Left kidney (tissue), 8 donors: ENCODE results near the gene ZNF467. TPM values are rescaled to one million over a fixed set of nuclear protein-coding genes. Genes with fewer than 3 reads are reported as not detected.

Experiments used
- DNase-seq: peaks from one replicate; pipeline ENCODE4 v3.0.0-alpha.2; 2013
- long read RNA-seq, 8 donors: transcript quantifications; one replicate each; lab custom pipeline, GENCODE V29; 2026
- polyA plus RNA-seq: library from polyadenylated mRNA; unstranded; fragments of 120-200 nt; gene quantifications from one replicate; pipeline ENCODE4 v1.2.1, GENCODE V29; 2013; ENCODE audit not compliant: insufficient read length

The ZNF467 gene
- polyA plus RNA-seq = 27.8 TPM
- long read RNA-seq, donor 1, transcript ZNF467-201 (5 exons, 2,553 nt) = major isoform, 16 of 18 reads
- long read RNA-seq, donor 1, partial matches to known transcripts = 0 of 18 reads
- long read RNA-seq, donor 1, other reads (novel, unspliced or antisense) = 0 of 18 reads
- long read RNA-seq, donor 2, transcript ZNF467-201 (5 exons, 2,553 nt) = major isoform, 16 of 18 reads
- long read RNA-seq, donor 2, partial matches to known transcripts = 0 of 18 reads
- long read RNA-seq, donor 2, other reads (novel, unspliced or antisense) = 0 of 18 reads
- long read RNA-seq, donor 3, transcript ZNF467-201 (5 exons, 2,553 nt) = major isoform, 11 of 11 reads
- long read RNA-seq, donor 3, partial matches to known transcripts = 0 of 11 reads
- long read RNA-seq, donor 3, other reads (novel, unspliced or antisense) = 0 of 11 reads
- long read RNA-seq, donor 4, partial matches to known transcripts = 0 of 1 reads
- long read RNA-seq, donor 4, other reads (novel, unspliced or antisense) = 0 of 1 reads
- long read RNA-seq, donor 5, transcript ZNF467-201 (5 exons, 2,553 nt) = major isoform, 22 of 23 reads
- long read RNA-seq, donor 5, partial matches to known transcripts = 0 of 23 reads
- long read RNA-seq, donor 5, other reads (novel, unspliced or antisense) = 0 of 23 reads
- long read RNA-seq, donor 6, transcript ZNF467-201 (5 exons, 2,553 nt) = major isoform, 8 of 22 reads
- long read RNA-seq, donor 6, partial matches to known transcripts = 11 of 22 reads
- long read RNA-seq, donor 6, other reads (novel, unspliced or antisense) = 0 of 22 reads
- long read RNA-seq, donor 7, transcript ZNF467-201 (5 exons, 2,553 nt) = major isoform, 11 of 14 reads
- long read RNA-seq, donor 7, partial matches to known transcripts = 0 of 14 reads
- long read RNA-seq, donor 7, other reads (novel, unspliced or antisense) = 0 of 14 reads
- long read RNA-seq, donor 8, transcript ZNF467-201 (5 exons, 2,553 nt) = major isoform, 8 of 8 reads
- long read RNA-seq, donor 8, partial matches to known transcripts = 0 of 8 reads
- long read RNA-seq, donor 8, other reads (novel, unspliced or antisense) = 0 of 8 reads

GRCh38 chr7:149773446-149774236 is at the start of gene ZNF467:
Gene ZNF467 (minus strand): TSS chr7:149773588. CDS start chr7:149771032, 2,556 bp downstream.
- DNase-seq = no peak

- DNase-seq = no peak
These were observed 49.1 kb upstream of the ZNF467 start for GRCh38 chr7:149822353-149822943.

GRCh38 chr7:149821191-149822148 is 48.1 kb upstream of the ZNF467 start:
- DNase-seq = no peak

GRCh38 chr7:149820622-149821190 is 47.3 kb upstream of the ZNF467 start:
- no peak for DNase-seq

- no peak for DNase-seq
These were observed 46.6 kb upstream of the ZNF467 start for GRCh38 chr7:149819961-149820340.

GRCh38 chr7:149819141-149819960 is 46.0 kb upstream of the ZNF467 start:
- no peak for DNase-seq

- DNase-seq = no peak
These were observed 45.1 kb upstream of the ZNF467 start for GRCh38 chr7:149818536-149818840.

- no peak for DNase-seq
These were observed 44.6 kb upstream of the ZNF467 start for GRCh38 chr7:149817836-149818535.

- DNase-seq = no peak
These were observed 43.9 kb upstream of the ZNF467 start for GRCh38 chr7:149817301-149817771.

GRCh38 chr7:149816794-149817193 is 43.4 kb upstream of the ZNF467 start:
- no peak for DNase-seq

GRCh38 chr7:149816267-149816751 is 42.9 kb upstream of the ZNF467 start:
- DNase-seq = no peak

- no peak for DNase-seq
These were observed 42.4 kb upstream of the ZNF467 start for GRCh38 chr7:149815661-149816266.

GRCh38 chr7:149815121-149815520 is 41.7 kb upstream of the ZNF467 start:
- DNase-seq = no peak

GRCh38 chr7:149814494-149814893 is 41.1 kb upstream of the ZNF467 start:
- DNase-seq = no peak

- DNase-seq = no peak
These were observed 40.1 kb upstream of the ZNF467 start for GRCh38 chr7:149813254-149814035.

GRCh38 chr7:149811831-149812490 is 38.6 kb upstream of the ZNF467 start:
- no peak for DNase-seq
